Measurements from ENCODE around the gene MKNK1.
A peak's percentile ranks its signal among the peaks of the same experiment; 100 is the strongest.

Gene MKNK1

DNA sequence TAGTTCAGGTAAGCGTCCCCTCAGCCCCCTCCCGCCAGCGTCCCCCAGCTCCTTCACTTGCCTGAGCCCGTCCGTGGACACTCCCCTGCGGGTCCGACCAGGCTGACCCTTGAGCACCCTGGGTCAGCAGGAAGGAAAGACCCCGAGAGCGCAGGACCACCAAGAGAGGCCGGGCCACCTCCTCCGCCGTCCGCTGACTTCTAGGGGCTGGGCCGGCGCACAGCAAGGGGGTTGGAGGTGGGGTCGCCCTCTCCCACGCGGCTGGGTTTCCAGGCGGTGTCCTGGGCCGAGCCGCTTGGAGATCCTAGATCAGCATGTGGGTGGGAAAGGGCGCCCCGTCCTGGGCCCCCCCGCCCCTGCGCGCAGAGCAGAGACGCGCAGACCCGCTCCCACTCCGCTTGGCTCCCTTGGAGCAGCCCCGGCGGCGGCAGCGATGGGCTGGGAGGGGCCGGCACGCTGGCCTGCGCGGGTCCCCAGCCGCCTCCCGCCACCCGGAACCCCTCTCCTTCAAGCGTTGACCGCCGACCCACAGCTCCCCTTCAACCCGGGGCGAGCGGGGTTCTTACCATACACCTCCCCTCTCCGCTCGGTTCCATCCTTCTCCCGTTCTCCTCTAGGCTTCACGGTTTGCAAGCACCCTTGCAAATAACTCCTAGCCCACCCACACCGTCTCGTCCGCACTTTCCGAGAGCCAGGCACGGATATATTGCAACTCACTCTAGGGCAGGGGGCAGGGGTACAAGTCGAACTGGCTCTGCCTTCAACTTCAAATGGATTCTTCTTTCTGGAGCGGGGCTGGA is 60.1 kb downstream of the MKNK1 start:
- no peak for DNase-seq (ENCODE audit: extremely low read depth, low read depth)
- no peak for TF ChIP-seq CTCF (IDR thresholded peaks at IDR 0.05; ENCODE audit: low read depth, low read length, missing control alignments)
- no peak overlapping the region for H3K4me3 ChIP-seq (replicated peaks; ENCODE audit: low read depth, low read length)

DNA sequence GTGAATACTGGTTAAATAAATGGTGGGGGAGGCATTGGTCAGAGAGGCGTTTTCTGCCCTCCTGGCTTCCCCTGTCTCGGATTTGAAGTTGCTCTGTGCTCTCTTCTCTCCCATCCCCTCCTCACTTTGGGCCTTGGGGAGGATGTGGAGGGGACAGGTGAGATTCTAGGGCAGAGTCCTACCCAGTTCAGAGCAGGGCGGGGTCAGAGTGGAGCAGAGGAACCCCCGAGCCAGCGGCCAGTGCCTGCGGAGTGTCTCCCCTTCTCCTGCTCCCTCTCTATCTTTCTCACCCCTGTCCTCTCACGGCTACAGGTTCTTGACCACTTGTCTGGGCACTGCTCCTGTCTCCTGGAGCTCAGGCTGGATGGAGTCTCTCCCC is 60.7 kb downstream of the MKNK1 start:
- DNase-seq (ENCODE audit: extremely low read depth, low read depth): no peak
- TF ChIP-seq CTCF (IDR thresholded peaks at IDR 0.05; ENCODE audit: low read depth, low read length, missing control alignments): no peak
- no peak overlapping the region for H3K4me3 ChIP-seq (replicated peaks; ENCODE audit: low read depth, low read length)

DNA sequence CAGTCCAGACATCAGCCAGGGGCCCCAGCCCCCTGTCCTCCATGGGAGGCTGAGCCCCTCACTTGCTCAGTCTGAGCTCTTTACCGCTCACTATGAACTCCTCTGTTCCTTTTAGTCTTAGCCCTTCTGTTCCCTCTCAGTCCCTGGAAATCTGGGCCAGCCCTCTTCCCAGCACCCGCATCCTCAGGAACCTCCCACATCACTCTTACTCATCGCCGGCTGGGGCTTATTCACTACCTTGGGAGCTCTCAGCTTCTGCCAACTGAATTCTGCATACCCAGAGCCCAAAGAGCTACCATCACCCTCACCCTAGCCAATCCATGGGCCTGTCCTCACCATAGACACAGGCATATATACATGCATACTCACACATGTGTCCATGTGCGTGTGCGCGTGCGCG is 64.1 kb downstream of the MKNK1 start:
- TF ChIP-seq CTCF (IDR thresholded peaks at IDR 0.05; ENCODE audit: low read depth, low read length, missing control alignments): no peak
- DNase-seq (ENCODE audit: extremely low read depth, low read depth): no peak
- no peak overlapping the region for H3K4me3 ChIP-seq (replicated peaks; ENCODE audit: low read depth, low read length)

GRCh38 chr1:46538147-46538546 is 65.9 kb downstream of the MKNK1 start:
- H3K4me3 ChIP-seq (replicated peaks; ENCODE audit: low read depth, low read length): no peak overlapping the region
- TF ChIP-seq CTCF (IDR thresholded peaks at IDR 0.05; ENCODE audit: low read depth, low read length, missing control alignments): no peak
- no peak for DNase-seq (ENCODE audit: extremely low read depth, low read depth)

- no peak for DNase-seq (ENCODE audit: extremely low read depth, low read depth)
- no peak overlapping the region for H3K4me3 ChIP-seq (replicated peaks; ENCODE audit: low read depth, low read length)
- TF ChIP-seq CTCF (IDR thresholded peaks at IDR 0.05; ENCODE audit: low read depth, low read length, missing control alignments): no peak
Observed at GRCh38 chr1:46537651-46538050, 66.4 kb downstream of the MKNK1 start.

DNA sequence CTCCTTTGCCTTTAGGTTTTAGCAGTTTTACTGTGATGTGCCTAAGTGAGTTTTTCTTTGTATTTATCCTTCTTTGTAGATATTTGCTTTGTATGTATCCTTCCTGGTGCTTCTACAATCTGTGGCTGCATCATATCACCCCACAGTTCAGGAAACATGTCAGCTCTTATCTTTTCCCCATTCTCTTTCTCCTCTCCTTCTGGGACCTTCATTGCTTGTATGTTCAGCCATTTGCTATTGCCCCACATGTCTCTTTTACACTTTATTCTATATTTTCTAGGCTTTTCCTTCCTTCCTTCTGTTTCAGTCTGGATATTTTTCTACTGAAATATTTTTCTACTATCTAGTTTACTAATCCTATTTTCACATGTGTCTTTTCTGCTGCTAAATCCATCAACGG is 67.5 kb downstream of the MKNK1 start:
- no peak overlapping the region for H3K4me3 ChIP-seq (replicated peaks; ENCODE audit: low read depth, low read length)
- TF ChIP-seq CTCF (IDR thresholded peaks at IDR 0.05; ENCODE audit: low read depth, low read length, missing control alignments): no peak
- DNase-seq (ENCODE audit: extremely low read depth, low read depth): no peak

- H3K4me3 ChIP-seq (replicated peaks; ENCODE audit: low read depth, low read length): no peak overlapping the region
- TF ChIP-seq CTCF (IDR thresholded peaks at IDR 0.05; ENCODE audit: low read depth, low read length, missing control alignments): peak; percentile 52
- no peak for DNase-seq (ENCODE audit: extremely low read depth, low read depth)
Observed at GRCh38 chr1:46535063-46535462, 69.0 kb downstream of the MKNK1 start.

Measured in HFF-Myc (cell line).